EH (cell line): ENCODE results near the gene STYXL1.
"Not testable (repeated sequence)": the region's sequence is repeated elsewhere in the genome, so short reads cannot be mapped to it uniquely, and the experiment has no call there.

Experiments used
- DNase-seq: peaks from one replicate; pipeline ENCODE4 v3.0.0-alpha.2; 2015; ENCODE audit warnings: low read depth

The STYXL1 gene

DNA sequence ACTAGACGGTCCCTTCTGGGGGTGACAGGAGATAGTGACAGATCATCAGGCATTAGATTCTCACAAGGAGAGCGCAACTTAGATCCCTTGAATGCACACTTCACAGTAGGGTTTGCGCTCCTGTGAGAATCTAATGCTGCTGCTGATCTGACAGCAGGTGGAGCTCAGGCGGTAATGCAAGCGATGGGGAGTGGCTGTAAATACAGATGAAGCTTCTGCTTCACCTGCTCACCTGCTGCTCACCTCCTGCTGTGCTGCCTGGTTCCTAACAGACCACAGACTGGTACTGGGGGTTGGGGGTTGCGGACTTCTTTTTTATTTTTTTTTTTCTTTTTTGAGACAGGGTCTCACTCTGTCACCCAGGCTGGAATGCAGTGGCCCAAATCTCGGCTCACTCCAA lies 18.1 kb downstream of the STYXL1 start:
- not testable (repeated sequence) for DNase-seq

DNA sequence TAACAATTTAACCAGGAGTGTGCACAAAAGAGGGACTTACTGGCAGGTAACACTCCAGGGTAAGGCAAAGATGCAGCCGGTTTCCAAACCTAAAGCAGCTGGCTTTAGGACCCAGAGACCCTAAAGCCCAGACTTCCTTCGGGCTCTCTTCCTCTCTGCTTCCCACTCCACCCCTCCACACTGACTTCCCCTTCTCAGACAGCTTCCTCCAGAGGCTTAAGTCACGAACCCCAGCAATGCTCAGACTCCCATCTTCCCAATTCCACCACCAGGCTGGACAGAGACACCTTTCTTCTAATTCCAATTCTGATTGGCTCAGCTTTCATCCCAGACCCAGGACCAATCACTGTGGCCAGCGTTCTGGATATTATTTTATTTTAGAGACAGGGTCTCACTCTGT lies 24.8 kb downstream of the STYXL1 start:
- DNase-seq, result no peak

DNA sequence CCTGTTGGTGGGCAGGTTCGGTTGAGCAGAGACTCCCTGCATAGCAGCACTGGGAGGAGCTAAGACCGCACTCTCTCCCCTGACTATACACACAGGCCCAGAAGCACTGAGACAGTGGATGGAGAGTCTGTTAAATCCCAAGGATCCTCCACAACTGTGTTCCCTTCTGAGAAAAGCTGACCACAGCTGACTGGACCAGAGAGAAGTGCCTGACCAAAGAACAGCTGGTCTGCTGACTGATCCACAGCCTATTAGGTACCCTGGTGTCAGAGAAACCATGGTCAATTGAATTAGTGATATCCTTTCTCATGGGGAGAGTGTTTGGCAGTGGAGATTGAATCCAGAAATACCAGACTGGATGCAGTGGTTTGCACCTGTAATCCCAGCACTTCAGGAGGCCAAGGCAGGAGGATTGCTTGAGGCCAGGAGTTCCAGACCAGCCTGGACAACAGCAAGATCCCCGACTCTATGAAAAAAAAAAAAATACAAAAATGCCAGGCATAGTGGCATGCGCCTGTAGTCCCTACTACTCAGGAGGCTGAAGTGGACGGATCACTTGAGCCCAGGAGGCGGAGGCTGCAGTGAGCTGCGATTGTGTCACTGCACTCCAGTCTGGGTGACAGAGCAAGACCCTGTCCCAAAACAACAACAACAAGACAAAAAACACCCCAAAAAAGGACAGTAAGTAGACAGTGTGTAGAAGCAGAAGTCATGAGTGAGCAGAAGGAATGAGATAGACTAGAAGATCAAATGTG lies 25.6 kb downstream of the STYXL1 start:
- DNase-seq, result no peak

DNA sequence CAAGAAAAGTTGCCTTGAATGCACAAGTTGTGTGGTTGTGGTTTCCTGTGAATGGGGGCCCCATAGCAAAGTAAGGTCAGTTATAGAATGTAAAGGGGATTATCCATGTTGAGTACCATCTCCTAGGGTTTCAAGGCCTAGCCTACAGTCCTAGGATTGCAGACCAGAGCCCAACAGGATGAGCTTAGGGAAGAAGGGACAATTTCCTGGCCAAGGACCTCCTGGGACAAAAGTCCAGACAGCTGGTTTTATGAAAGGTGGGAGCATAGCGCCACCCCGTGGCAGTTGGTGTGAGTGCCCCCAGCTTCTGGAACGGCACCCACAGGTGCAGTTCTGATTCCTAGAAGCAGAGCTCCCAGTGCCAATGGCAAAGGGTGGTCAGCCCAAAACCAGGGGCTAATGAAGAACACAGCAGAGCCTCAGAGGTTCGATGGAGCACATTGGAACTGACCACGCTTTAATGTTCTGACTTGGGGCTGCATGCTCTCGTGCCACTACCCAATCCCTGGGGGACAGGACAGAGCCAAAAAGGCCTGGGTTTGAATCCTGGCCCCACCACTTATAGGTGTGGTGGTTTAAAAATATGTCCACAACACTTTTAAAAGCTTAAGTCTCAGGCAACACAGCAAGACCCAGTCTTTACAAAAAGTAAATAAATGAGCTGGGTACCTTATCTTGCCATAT lies 27.6 kb downstream of the STYXL1 start:
- DNase-seq, result peak; percentile 65

DNA sequence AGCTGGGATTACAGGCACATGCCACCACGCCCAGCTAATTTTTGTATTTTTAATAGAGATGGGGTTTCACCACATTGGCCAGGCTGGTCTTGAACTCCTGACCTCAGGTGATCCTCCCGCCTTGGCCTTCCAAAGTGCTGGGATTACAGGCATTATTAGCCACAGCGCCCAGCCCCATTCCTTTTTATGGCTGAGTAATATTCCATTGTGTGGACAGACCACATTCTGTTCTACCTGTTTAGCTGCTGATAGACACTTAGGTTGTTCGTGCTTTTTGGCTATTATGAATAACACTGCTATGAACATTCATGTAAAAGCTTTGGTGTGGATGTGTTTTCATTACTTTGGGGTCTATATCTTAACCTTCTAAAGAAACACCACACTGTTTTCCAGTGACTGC lies 29.3 kb downstream of the STYXL1 start:
- not testable (repeated sequence) for DNase-seq

DNA sequence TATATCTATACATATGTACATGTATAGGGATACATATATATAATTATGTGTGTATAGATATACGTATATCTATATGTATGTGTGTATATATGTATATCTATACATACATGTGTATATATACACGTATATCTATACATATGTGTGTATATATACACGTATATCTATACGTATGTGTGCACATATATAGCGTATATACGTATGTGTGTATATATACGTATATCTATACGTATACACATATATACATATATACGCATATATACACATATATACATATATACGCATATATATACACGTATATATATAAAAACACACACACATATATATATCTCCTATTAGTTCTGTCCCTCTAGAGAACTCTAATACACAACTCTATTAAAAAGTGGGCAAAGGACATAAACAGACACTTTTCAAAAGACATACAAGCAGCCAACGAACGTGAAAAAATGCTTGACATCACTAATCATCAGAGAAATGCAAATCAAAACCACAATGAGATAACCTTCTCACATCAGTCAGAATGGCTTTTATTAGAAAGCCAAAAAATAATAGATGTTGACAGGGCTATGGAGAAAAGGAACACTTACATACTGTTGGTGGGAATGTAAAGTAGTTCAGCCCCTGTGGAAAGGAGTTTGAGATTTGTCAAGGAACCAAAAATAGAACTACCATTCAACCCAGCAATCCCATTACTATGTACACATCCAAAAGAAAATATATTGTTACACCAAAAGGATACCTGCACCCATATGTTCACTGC lies 31.4 kb downstream of the STYXL1 start:
- DNase-seq, result peak; percentile 11

DNA sequence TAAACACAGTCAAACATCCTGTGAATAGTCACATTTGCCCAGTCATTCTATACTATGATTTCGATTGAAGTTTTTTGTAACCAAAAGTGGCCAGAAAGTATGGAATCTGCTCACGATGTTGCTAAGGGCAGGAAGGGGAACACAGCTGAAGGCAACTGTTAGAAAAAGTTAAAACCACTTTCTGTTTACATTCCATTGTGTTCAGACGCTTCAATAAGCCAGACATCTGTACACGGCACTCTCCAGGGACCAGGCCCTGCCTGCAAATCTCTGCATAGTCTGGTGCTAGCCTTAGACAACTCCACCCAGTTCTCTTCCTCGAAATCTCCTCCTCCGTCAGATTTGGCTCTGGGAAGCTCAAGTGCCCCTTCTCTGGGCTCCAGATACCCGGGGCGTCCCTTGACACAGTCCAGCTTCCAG lies 36.3 kb downstream of the STYXL1 start:
- peak; percentile 75 for DNase-seq

DNA sequence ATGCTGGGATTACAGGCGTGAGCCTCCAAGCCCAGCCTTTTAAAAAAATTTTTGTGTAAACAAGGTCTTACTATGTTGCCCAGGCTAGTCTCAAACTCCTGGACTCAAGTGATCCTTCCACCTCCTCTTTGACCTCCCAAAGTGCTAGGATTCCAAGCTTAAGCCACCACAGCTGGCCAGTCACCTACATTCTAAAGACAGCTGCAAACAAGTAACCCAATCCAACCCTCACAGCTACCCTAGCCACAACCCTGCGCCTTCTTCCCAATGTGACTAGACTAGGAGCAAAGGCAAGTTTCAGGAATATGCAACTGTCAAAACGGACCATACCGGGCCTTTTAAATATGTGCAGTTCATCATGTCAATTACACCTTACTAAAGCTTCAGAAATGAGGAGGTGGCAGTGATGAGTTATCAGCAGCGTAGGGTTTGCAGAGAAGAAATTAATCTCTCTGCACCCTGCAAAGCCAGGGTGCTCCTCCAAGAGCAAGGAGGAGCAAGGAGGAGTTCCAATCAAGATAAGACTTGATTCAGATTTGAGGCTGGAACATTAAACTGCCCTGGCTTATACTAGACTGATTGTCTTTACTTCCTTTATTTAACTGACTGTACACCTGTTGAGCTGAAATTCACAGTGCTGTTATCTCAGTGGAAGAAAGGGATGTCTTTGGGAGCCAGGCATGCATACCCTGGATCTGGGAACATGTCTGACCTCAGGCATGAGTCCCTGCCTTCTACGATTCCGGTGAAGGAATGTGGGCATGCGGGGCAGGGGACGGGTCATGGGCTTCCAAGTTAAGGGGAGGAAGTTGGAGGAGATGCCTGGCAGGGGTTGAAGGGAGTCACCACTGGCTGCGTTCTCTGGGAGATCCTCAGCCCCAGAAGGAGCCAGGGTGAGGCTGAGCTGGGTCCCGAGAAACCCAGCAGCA lies 37.9 kb downstream of the STYXL1 start:
- DNase-seq, result no peak

DNA sequence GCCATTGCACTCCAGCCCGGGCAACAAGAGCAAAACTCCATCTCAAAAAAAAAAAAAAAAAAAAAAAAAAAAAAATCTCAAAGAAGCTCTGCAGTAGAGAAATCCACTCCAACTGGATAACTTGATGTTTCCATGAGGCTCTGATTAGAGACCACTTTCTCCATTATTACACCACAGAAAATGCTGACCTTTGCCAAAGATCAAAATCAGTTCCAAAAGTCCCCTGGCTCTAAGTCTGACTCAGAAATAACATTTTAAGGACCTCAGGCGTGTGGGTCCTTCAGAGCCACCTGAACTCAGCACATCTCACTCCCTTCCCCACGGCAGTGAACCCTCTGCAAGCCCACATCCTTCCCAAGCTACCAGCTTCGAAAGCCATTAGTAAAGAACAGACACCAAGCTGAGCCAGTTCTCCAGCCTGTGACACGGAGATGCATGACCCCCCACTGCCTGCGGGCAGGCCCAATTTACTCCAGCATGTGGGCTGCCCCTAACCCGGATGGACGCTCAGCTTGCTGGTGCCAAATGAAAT lies 39.6 kb downstream of the STYXL1 start:
- DNase-seq, result no peak

DNA sequence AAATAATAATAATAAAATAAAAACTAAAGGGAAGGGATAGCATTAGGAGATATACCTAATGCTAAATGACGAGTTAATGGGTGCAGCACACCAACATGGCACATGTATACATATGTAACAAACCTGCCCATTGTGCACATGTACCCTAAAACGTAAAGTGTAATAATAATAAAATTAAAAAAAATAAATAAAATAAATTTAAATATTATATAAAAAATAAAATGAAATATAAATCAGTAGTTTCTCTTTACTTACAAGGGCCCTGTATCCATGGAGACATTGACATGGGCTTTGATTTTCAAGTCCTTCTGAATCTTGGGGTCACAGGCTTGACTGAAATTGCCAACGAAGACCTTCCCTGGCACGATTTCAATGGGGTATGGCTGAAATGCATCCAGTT lies 42.8 kb downstream of the STYXL1 start:
- not testable (repeated sequence) for DNase-seq

DNA sequence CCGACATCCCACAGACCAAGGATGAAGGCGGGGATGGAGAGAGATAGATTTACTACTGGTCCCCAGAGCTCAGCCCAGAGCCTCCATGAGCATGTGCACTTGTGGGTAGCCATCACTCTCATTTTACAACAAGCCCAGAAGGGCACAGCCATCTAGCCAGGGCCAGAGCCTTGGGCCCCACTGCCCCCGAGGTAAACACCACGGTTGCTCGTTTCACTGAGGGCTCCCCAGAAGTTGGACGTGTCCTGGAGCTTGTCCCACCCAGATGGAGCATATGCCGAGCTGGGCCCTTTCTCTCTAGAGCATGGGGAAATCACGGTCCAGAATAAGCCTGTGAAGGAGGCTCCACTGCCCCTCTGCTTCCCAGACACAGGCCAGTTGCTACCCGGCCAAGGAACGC lies 44.4 kb downstream of the STYXL1 start:
- DNase-seq, result no peak

DNA sequence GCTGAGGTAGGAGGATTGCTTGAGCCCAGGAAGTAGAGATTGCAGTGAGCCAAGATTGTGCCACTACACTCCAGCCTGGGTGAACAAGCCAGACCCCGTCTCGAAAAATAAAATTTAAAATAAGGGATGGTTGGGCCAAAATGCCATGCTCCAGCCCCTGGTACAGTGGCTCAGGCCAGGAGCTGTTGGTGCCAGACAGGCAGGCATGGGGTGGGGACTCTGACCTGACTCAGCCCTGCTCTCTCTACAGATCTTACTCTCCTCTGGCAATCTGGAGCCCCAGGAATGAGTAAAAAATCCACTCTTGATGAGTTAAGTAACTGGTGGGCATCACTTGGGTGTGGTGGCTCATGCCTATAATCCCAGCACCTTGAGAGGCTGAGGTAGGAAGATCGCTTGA lies 45.0 kb downstream of the STYXL1 start:
- no peak for DNase-seq

DNA sequence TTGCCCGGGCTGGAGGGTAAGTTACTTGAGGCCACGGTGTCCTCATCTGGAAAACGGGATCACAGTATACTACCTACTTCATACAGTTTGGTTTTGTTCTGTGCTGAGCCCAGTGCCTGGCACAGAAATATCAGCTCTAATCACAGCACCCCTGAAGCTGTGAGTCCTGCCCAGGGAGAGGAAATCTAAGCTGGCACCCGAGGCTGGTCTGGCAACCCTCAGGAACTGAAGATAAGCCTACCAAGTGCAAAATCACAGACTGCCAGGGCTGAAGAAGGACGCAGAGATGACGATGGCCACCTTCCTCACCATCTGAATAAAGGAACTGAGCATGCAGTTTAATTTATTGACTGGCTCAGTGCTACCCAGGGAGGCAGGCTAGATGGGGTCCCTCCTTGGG lies 45.7 kb downstream of the STYXL1 start:
- DNase-seq, result no peak

DNA sequence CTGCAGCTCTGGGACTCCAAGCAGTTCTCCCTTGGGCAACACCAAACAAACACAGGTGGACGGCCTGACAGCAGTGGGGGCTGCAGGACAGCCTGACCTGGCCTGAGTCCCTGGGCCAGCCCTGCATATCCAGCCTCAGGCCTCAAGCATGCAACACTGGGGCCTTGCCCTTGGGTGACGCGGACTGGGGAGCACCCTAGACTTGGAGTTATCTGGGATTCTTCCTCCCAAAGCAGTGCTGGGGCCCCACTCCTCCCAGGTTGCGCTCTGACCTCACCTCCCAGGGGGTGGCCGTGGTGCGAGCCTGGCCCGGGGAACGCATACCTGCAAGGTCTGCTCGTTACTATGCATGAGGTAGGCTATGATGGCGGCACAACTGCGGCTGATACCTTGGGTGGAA lies 47.2 kb downstream of the STYXL1 start:
- DNase-seq, result no peak

DNA sequence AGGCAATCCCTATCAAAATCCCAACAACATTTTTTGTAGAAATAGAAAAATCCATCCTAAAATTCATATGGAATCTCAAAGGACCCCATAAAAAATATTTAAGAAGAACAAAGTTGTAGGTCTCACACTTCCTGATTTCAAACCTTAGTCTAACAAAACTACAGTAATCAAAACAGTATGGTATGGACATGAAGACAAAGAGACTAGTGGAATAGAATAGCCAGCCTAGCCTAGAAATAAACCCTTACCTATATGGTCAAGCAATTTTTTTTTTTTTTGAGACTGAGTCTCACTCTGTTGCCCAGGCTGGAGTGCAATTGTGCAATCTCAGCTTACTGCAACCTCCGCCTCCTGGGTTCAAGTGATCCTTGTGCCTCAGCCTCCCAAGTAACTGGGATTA lies 49.8 kb downstream of the STYXL1 start:
- DNase-seq, result no peak

DNA sequence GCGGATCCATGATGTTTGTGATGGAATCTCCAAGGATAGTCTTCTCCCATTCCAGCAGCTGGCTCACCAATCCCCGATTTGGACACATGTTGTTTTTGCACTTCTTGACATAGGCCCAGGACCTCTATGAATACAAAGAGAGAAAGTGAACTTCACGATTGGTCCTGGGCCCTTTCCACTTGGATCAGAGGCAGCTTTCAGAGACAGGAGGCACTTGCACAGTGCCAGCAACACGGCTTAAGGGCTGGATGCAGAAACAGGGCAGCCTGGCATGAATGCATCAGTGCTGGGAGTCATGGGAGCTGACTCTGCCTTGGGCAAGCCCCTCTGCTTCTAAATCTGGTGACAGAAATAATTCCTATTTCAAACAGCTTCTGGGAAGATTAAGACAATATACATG lies 51.3 kb downstream of the STYXL1 start:
- DNase-seq, result no peak

DNA sequence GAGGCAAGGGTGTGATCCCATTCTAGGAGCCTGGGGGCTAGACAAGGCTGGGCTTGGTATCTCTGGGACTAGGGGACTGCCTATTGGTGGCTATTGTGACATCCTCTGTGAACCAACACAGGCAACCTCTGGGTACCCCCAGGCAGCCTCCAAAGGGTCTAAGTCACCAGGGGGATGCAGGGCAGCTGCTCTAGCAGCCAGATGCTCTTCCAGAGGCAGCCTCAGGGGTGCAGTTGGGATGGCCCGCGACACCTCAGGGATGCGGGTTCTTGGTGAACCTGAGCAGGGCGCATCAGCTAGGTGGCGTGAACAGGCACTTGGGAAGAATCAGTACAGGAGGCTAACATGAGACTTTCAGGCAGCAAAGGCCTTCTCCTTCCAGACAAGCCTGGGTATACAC lies 51.8 kb downstream of the STYXL1 start:
- no peak for DNase-seq

DNA sequence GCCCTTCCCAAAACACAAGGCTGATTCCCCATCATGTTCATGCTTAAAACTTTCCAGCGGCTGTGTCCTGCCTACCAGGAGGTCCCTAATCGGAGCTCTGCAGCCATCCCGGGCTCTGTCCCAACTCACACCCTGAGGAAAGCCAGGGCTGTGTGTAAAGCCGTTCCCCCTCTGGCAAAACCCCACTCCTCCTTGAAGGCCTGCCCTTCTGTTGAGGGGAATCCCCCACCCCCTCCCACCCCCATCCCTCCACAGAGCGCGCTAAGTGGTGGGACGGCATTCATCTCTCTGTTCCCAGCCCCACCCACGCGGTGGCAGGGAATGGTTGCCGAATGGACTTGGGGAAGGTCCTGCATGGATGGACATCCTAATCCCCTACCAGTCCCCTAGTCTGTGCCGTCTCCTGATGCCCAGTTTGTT lies 52.7 kb downstream of the STYXL1 start:
- DNase-seq, result no peak

DNA sequence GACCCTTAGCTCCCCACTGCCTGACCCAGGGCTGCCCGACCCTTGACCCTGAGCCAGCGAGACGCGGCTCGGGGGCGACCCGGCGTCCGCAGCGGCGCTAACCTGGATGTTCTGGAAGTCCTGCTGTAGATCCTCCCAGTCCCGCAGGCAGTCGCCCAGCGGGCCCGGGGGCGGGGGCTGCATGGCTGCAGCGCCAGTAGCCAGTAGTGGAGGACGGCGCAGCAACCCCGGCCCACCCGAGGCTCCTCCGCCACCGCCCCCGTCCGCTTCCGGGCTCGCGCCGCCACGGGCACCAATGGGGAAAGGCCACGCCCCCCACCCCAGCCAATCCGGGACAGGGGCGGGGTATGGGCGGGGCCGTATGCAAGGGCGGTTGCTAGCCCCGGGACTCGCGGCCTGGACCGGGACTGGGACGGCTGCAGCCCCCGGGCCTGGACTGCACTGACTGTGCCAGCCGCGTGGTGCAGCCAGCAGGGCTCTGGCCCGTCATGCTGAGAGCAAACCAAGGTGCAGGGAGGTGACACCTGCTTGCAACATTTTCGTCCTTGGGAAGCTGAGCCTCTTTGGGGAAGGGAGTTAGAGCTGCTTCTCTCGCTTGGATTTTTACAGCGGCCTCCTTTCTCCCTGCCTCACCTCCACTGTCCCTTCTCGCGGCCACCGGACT lies 53.3 kb downstream of the STYXL1 start, which contains the start of gene TMEM120A:
TMEM120A (minus strand) TSS at position 208 of the 664 bp plus-strand sequence; CDS start at position 183, 25 bp downstream.
- DNase-seq, result peak; percentile 94

DNA sequence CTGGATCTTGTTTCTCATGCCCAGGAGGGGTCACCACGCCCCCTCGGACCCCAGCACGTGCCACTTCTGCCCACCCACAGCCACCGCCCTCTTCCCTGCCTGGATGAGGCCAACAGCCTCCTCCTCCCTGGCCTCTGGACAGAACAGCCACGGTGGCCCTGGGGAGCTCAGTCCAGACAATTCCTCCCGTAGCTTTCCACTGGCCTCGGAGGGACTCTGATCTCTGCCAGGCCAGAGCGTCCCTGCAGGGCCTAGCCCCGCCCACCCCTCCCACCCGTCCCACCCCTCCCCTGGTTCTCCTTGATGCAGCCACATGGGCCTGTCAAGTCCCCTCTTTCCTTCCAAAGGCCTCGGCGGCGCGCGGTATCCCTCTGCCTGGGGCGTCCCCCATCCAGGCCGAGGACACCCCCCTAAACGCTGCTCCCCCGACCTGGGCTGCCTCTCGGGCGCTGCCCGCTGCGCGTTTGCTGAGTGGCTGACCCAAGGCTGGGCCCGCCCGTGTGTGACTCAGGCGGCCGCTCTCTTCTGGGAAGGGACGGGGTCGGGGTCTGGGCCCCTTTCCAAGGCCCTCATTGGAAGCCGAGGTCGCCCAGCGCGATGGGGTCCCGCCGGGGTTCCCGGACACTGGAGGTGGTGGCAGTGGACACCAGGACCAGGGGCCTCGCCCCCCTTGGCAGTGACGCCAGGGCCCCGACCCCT lies 54.0 kb downstream of the STYXL1 start:
- peak; percentile 73 for DNase-seq
